Astrocyte (in vitro differentiated cells and primary cell): Measurements from ENCODE around the gene TMEM80. TPM values are rescaled to one million over a fixed set of nuclear protein-coding genes. Genes with fewer than 3 reads are reported as not detected.
A peak's percentile ranks its signal among the peaks of the same experiment; 100 is the strongest.

ENCODE experiments used
- DNase-seq: peaks from one replicate; pipeline ENCODE4 v3.0.0-alpha.2; 2010; ENCODE audit warnings: low read depth
- FAIRE-seq: peaks from 2 replicates; lab custom pipeline; 2011; peaks lifted over from hg19 to GRCh38; lab: Jason Lieb, UNC
- H2AFZ ChIP-seq: 2 replicates; pipeline ENCODE4 v1.6.0; 2012; ENCODE audit warnings: low read depth, low read length, inconsistent platforms
- H3K27ac ChIP-seq: 2 replicates; pipeline ENCODE4 v1.5.1; 2011; ENCODE audit warnings: low read depth, low read length, inconsistent platforms
- H3K27me3 ChIP-seq: 2 replicates; pipeline ENCODE4 v1.6.0; 2011; ENCODE audit warnings: low read length, inconsistent platforms; ENCODE audit not compliant: insufficient read depth
- H3K36me3 ChIP-seq: 2 replicates; pipeline ENCODE4 v1.5.1; 2011; ENCODE audit warnings: low read length, inconsistent platforms; ENCODE audit not compliant: insufficient read depth
- H3K4me1 ChIP-seq: 2 replicates; pipeline ENCODE4 v1.5.1; 2011; ENCODE audit warnings: low read length, inconsistent platforms; ENCODE audit not compliant: insufficient read depth
- H3K4me2 ChIP-seq: 2 replicates; pipeline ENCODE4 v1.6.0; 2012; ENCODE audit warnings: low read length, inconsistent platforms
- H3K4me3 ChIP-seq: 2 replicates; pipeline ENCODE4 v1.5.1; 2011; ENCODE audit warnings: low read depth, mild to moderate bottlenecking, low read length, inconsistent platforms; ENCODE audit not compliant: insufficient read depth
- H3K79me2 ChIP-seq: 2 replicates; pipeline ENCODE4 v1.6.0; 2012; ENCODE audit warnings: mild to moderate bottlenecking, low read length, inconsistent platforms; ENCODE audit not compliant: insufficient read depth
- H3K9ac ChIP-seq: 2 replicates; pipeline ENCODE4 v1.6.0; 2012; ENCODE audit warnings: mild to moderate bottlenecking, low read length, inconsistent platforms
- H3K9me3 ChIP-seq: 2 replicates; pipeline ENCODE4 v1.5.1; 2012; ENCODE audit warnings: low read depth, mild to moderate bottlenecking, low read length, inconsistent platforms; ENCODE audit not compliant: insufficient read depth
- H4K20me1 ChIP-seq: 2 replicates; pipeline ENCODE4 v1.6.0; 2012; ENCODE audit warnings: low read length, inconsistent platforms; ENCODE audit not compliant: insufficient read depth
- H3K27ac Mint-ChIP-seq: one replicate; pipeline ENCODE4 v1.8.0; 2021; ENCODE audit warnings: mild to moderate bottlenecking, mixed read lengths; ENCODE audit not compliant: unreplicated experiment
- H3K27me3 Mint-ChIP-seq: one replicate; pipeline ENCODE4 v1.8.0; 2021; ENCODE audit warnings: low read depth, mixed read lengths; ENCODE audit not compliant: unreplicated experiment
- H3K36me3 Mint-ChIP-seq: one replicate; pipeline ENCODE4 v1.8.0; 2021; ENCODE audit warnings: low read depth, mixed read lengths; ENCODE audit not compliant: unreplicated experiment
- H3K4me1 Mint-ChIP-seq: one replicate; pipeline ENCODE4 v1.8.0; 2021; ENCODE audit warnings: low read depth, mixed read lengths; ENCODE audit not compliant: unreplicated experiment
- H3K4me3 Mint-ChIP-seq: one replicate; pipeline ENCODE4 v1.8.0; 2021; ENCODE audit warnings: mild to moderate bottlenecking, moderate library complexity, mixed read lengths; ENCODE audit not compliant: unreplicated experiment
- H3K9me3 Mint-ChIP-seq: one replicate; pipeline ENCODE4 v1.8.0; 2021; ENCODE audit warnings: mild to moderate bottlenecking, mixed read lengths; ENCODE audit not compliant: unreplicated experiment
- EZH2 ChIP-seq: IDR thresholded peaks from 2 replicates; pipeline ENCODE4 v1.6.1; 2012; ENCODE audit warnings: mild to moderate bottlenecking, low read length, inconsistent platforms; ENCODE audit not compliant: insufficient read depth
- total RNA-seq: library from RNA; stranded (reverse); gene quantifications from 2 replicates; pipeline ENCODE4 v1.2.1, GENCODE V29; 2021
- TF ChIP-seq, protein P1 (sequence below): IDR thresholded peaks from 2 replicates; pipeline ENCODE4 v1.5.1; 2011; ENCODE audit warnings: low read depth, mild to moderate bottlenecking, inconsistent platforms, low read length, moderate library complexity; ENCODE audit not compliant: insufficient read depth

TMEM80 gene
- total RNA-seq, 1 donor from 2014 or later = 16.1 TPM

DNA sequence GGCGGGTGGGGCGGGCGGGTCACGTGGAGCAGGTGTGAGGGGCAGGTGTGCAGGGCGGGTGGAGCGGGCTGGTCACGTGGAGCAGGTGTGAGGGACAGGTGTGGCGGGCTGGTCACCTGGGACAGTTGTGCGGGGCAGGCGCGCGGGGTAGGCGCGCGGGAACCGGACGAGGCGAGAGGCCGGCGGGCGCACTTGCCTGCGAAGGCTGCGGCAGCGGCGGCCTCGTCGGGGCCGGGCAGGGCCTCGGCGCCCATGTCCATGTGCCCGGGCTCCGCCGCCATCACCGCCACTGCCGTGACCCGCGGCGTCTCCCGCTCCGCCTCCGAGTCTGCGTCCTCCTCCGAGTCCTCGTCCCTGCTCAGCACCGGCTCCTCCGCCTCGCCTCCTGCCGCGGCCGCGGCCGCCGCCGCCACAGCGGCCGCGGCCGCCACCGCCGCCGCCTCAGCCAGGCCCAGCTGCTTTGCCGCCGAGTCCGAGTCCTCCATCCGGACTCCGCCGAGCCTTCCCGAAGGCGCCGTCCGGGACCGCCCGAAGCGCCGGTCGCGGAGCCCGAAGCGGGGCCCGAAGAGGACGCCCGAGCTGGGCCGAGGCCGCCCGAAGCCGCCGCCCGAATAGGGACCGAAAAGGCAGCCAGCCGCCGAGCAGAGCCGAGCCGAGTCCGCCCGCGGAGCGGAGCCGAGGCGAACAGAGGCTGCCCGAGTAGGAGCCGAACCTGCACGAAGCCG is 891 bp upstream of the TMEM80 start, which contains the start of gene DEAF1:
TSS of gene DEAF1 (minus strand) at position 660 of the 725 bp plus-strand sequence. CDS start at position 485, 175 bp downstream.
- Histone ChIP-seq H3K9ac (peak within 1 kb of the TSS; percentile 100), H3K4me3 (peak within 1 kb of the TSS; percentile 72), H4K20me1 (peaks cover 57% of the 10 kb centered on the region), H3K4me1 (peaks cover 39% of the 10 kb centered on the region), H3K4me2 (peak within 1 kb of the TSS; percentile 93), H3K79me2 (peaks cover 60% of the 10 kb centered on the region), H2AFZ (peak within 1 kb of the TSS; percentile 99), H3K27ac (peak within 1 kb of the TSS; percentile 100), H3K36me3 (peaks cover under 1% of the 10 kb centered on the region), H3K9me3 (no peaks in the 10 kb centered on the region), H3K27me3 (no peaks in the 10 kb centered on the region)
- no peak for FAIRE-seq
- DNase-seq = peak; percentile 77
- Mint-ChIP-seq H3K27me3 (no peaks in the 10 kb centered on the region), H3K9me3 (no peaks in the 10 kb centered on the region), H3K4me1 (peaks cover 47% of the 10 kb centered on the region), H3K4me3 (peak within 1 kb of the TSS; percentile 91), H3K36me3 (peaks cover 7% of the 10 kb centered on the region), H3K27ac (peak within 1 kb of the TSS; percentile 96)
- TF ChIP-seq, protein P1, sequence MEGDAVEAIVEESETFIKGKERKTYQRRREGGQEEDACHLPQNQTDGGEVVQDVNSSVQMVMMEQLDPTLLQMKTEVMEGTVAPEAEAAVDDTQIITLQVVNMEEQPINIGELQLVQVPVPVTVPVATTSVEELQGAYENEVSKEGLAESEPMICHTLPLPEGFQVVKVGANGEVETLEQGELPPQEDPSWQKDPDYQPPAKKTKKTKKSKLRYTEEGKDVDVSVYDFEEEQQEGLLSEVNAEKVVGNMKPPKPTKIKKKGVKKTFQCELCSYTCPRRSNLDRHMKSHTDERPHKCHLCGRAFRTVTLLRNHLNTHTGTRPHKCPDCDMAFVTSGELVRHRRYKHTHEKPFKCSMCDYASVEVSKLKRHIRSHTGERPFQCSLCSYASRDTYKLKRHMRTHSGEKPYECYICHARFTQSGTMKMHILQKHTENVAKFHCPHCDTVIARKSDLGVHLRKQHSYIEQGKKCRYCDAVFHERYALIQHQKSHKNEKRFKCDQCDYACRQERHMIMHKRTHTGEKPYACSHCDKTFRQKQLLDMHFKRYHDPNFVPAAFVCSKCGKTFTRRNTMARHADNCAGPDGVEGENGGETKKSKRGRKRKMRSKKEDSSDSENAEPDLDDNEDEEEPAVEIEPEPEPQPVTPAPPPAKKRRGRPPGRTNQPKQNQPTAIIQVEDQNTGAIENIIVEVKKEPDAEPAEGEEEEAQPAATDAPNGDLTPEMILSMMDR = no peak
- TF ChIP-seq EZH2 = no peak

DNA sequence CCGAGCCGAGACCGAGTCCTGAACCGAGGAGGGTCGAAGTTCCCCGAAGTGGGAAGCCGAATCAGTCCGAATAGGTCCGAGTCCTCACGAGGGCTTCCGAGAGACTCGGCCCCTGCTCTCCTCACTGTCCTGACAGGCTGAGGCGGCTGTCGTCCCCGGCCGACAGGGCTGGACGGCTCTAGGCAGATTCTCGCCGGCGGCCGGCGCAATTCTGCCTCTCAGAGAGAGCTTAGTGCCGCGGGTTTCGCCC is 403 bp upstream of the TMEM80 start:
- peak; percentile 96 for FAIRE-seq
- H3K79me2 ChIP-seq = peaks cover 63% of the 10 kb centered on the region
- peak overlapping the region; percentile 77 for H3K27ac Mint-ChIP-seq

DNA sequence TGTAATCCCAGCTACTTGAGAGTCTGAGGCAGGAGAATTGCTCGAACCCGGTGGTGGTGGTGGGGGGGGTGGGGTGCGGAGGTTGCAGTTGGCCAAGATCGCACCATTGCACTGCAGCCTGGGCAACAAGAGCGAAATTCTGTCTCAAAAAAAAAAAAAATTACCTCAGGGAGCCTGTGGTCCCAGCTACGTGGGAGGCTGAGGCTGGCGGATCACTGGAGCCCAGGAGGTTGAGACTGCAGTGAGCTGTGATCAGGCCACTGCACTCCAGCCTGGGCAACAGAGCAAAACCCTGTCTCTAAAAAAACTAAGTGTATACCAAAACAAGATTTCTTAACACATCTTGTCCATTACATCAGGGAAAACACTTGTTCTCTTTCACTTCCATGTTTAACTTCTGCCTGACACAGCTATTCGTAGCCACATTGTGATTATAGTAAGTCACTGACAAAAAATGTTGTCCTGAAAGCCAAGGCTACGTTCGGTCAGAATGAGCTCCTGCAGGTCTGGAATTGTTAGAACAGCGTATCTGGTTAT is 1.4 kb downstream of the TMEM80 start:
- H3K9me3 Mint-ChIP-seq = no peaks in the 10 kb centered on the region

More for the DNA sequence above, 403 bp upstream of the TMEM80 start:
- DNase-seq = no peak
- peaks cover 3% of the 10 kb centered on the region for H3K36me3 ChIP-seq
- peak overlapping the region; percentile 93 for H3K4me2 ChIP-seq
- no peaks in the 10 kb centered on the region for H3K27me3 ChIP-seq
- H3K27me3 Mint-ChIP-seq = no peaks in the 10 kb centered on the region
- H4K20me1 ChIP-seq = peaks cover 58% of the 10 kb centered on the region
- no peaks in the 10 kb centered on the region for H3K9me3 Mint-ChIP-seq
- peak overlapping the region; percentile 91 for H3K4me3 Mint-ChIP-seq
- H3K9ac ChIP-seq = peak overlapping the region; percentile 100
- H3K27ac ChIP-seq = peak overlapping the region; percentile 100
- peak overlapping the region; percentile 99 for H2AFZ ChIP-seq
- H3K4me1 Mint-ChIP-seq = peaks cover 50% of the 10 kb centered on the region
- H3K4me1 ChIP-seq = peaks cover 36% of the 10 kb centered on the region
- H3K4me3 ChIP-seq = peak overlapping the region; percentile 72
- H3K36me3 Mint-ChIP-seq = peaks cover 7% of the 10 kb centered on the region
- no peaks in the 10 kb centered on the region for H3K9me3 ChIP-seq
- no peak for TF ChIP-seq EZH2

More for the DNA sequence above, 1.4 kb downstream of the TMEM80 start:
- peaks cover 3% of the 10 kb centered on the region for H3K36me3 ChIP-seq
- peak overlapping the region; percentile 96 for H3K27ac Mint-ChIP-seq
- TF ChIP-seq, protein P1 = no peak
- TF ChIP-seq EZH2 = no peak
- DNase-seq = peak; percentile 90
- peaks cover 46% of the 10 kb centered on the region for H3K4me1 Mint-ChIP-seq
- peak; percentile 99 for FAIRE-seq
- H3K9ac ChIP-seq = peak overlapping the region; percentile 100
- H3K4me1 ChIP-seq = peaks cover 36% of the 10 kb centered on the region
- H3K4me2 ChIP-seq = peak overlapping the region; percentile 93
- peaks cover 44% of the 10 kb centered on the region for H4K20me1 ChIP-seq
- no peaks in the 10 kb centered on the region for H3K9me3 ChIP-seq
- no peaks in the 10 kb centered on the region for H3K27me3 Mint-ChIP-seq
- peaks cover 51% of the 10 kb centered on the region for H3K79me2 ChIP-seq
- peak overlapping the region; percentile 100 for H3K27ac ChIP-seq
- no peaks in the 10 kb centered on the region for H3K27me3 ChIP-seq
- no peak overlapping the region for H2AFZ ChIP-seq
- peaks cover 6% of the 10 kb centered on the region for H3K36me3 Mint-ChIP-seq
- peak overlapping the region; percentile 91 for H3K4me3 Mint-ChIP-seq
- peak overlapping the region; percentile 72 for H3K4me3 ChIP-seq
